K562 (cell line): ENCODE data around the gene LNPEP. TPM values are rescaled to one million over a fixed set of nuclear protein-coding genes. Genes with fewer than 3 reads are reported as not detected.

Experiments used
- ATAC-seq: fragments of 200-7000 bp; cut with Tn5 transposase; 3 replicates; pipeline ENCODE4 v1.9.1; 2020; ENCODE audit warnings: moderate library complexity
- BruUV-seq: library from RNA; stranded (reverse); fragments of 400-500 nt; replicated peaks from 2 replicates; lab custom pipeline; 2021; lab: Mats Ljungman, UMichigan
- CTCF ChIA-PET: fragments of 300-600 bp; formaldehyde crosslinking; extraction: SDS; loops from one replicate; lab custom pipeline; 2021; ENCODE audit warnings: low intra/inter-chr PET ratio; lab: Yijun Ruan, JAX
- POLR2A ChIA-PET: fragments of 300-600, 350-650 bp; sonication (Branson Sonifier 250); formaldehyde crosslinking; extraction: SDS; loops from one replicate; lab custom pipeline; 2021; ENCODE audit warnings: antibody characterized with exemption, inconsistent platforms; lab: Yijun Ruan, JAX
- DNase-seq, 4 experiments: peaks; one replicate each; pipeline versions ENCODE4 v3.0.0 to v3.0.0-alpha.2; 2011 to 2018; ENCODE audit warnings: low spot score in 3 of 4, mixed read lengths in 3 of 4; ENCODE audit errors: extremely low read depth in 1 of 4
- FAIRE-seq: peaks from 2 replicates; lab custom pipeline; 2011; peaks lifted over from hg19 to GRCh38; lab: Jason Lieb, UNC
- H2AFZ ChIP-seq: 2 replicates; pipeline ENCODE4 v1.6.0; 2011; ENCODE audit warnings: low read depth, low read length, control low read depth, inconsistent platforms
- H3K27ac ChIP-seq: fragments of 200-600 bp; 3 replicates; pipeline ENCODE4 v1.8.0; 2011; ENCODE audit warnings: low read depth, mild to moderate bottlenecking, control low read depth, inconsistent platforms, low read length, moderate library complexity, mixed read lengths; ENCODE audit errors: extremely low read depth
- H3K27me3 ChIP-seq, 2 experiments: fragments of 300-600 bp in 1 of 2; 2 replicates in 1 of 2; 3 replicates in 1 of 2; pipeline versions ENCODE4 v1.6.0 to v1.8.0; 2011; ENCODE audit warnings: inconsistent platforms in 2 of 2, low read length in 2 of 2, mild to moderate bottlenecking in 1 of 2, mixed read lengths in 1 of 2, moderate library complexity in 1 of 2; ENCODE audit not compliant: control insufficient read depth in 2 of 2, insufficient read depth in 2 of 2
- H3K36me3 ChIP-seq: fragments of 300-600 bp; 3 replicates; pipeline ENCODE4 v1.8.0; 2011; ENCODE audit warnings: mild to moderate bottlenecking, low read length, inconsistent platforms; ENCODE audit not compliant: control insufficient read depth, insufficient read depth
- H3K4me1 ChIP-seq, 2 experiments: fragments of 200-600 bp in 1 of 2; replicated peaks in 1 of 2; 2 replicates in 1 of 2; 3 replicates in 1 of 2; pipeline versions ENCODE4 v1.5.1 to v1.8.0; 2011; ENCODE audit warnings: inconsistent platforms in 2 of 2, low read length in 2 of 2, mild to moderate bottlenecking in 1 of 2, mixed read lengths in 1 of 2, moderate library complexity in 1 of 2; ENCODE audit not compliant: control insufficient read depth in 2 of 2, insufficient read depth in 2 of 2
- H3K4me2 ChIP-seq: 2 replicates; pipeline ENCODE4 v1.6.1; 2011; ENCODE audit warnings: low read length, control low read depth, inconsistent platforms, mixed read lengths; ENCODE audit not compliant: insufficient read depth
- H3K4me3 ChIP-seq: fragments of 200-600 bp; sonication (generic), shearing (Covaris generic); 2 replicates; pipeline ENCODE4 v1.5.1; 2016; ENCODE audit warnings: control low read depth, inconsistent platforms
- H3K79me2 ChIP-seq: fragments of 200-600 bp; 3 replicates; pipeline ENCODE4 v1.8.0; 2011; ENCODE audit warnings: low read length, inconsistent platforms; ENCODE audit not compliant: control insufficient read depth, insufficient read depth
- H3K9ac ChIP-seq, 2 experiments: 2 replicates each; pipeline versions ENCODE4 v1.6.0 to v1.6.1; 2011; ENCODE audit warnings: low read depth in 2 of 2, low read length in 2 of 2, control low read depth in 1 of 2, inconsistent platforms in 1 of 2, mild to moderate bottlenecking in 1 of 2, mixed read lengths in 1 of 2; ENCODE audit not compliant: insufficient read depth in 1 of 2
- H3K9me1 ChIP-seq: one replicate; pipeline ENCODE4 v1.6.0; 2011; ENCODE audit warnings: inconsistent platforms, mild to moderate bottlenecking, low read length, moderate library complexity; ENCODE audit not compliant: control insufficient read depth, insufficient read depth
- H3K9me3 ChIP-seq: replicated peaks from 2 replicates; pipeline ENCODE4 v1.5.1; 2011; ENCODE audit warnings: low read depth, low read length, inconsistent platforms; ENCODE audit not compliant: control insufficient read depth, insufficient read depth
- H4K20me1 ChIP-seq: replicated peaks from 2 replicates; pipeline ENCODE4 v1.6.1; 2011; ENCODE audit warnings: low read length, inconsistent platforms, mixed read lengths; ENCODE audit not compliant: control insufficient read depth, insufficient read depth
- FOXJ2 ChIP-seq: fragments of 200-800 bp; sonication (Bioruptor generic); IDR thresholded peaks from 2 replicates; pipeline ENCODE4 v1.6.1; 2016; ENCODE audit warnings: missing genetic modification characterization, missing compliant biosample characterization
- GATAD2A ChIP-seq: fragments of 450-650 bp; IDR thresholded peaks from 2 replicates; pipeline ENCODE4 v1.6.1; 2017
- HDGF ChIP-seq: fragments of 450-650 bp; IDR thresholded peaks from 2 replicates; pipeline ENCODE4 v1.6.1; 2016
- HLTF ChIP-seq: fragments of 450-650 bp; IDR thresholded peaks from 2 replicates; pipeline ENCODE4 v1.6.1; 2016
- HMG20B ChIP-seq: fragments of 250-450 bp; sonication (Bioruptor Pico); IDR thresholded peaks from 2 replicates; pipeline ENCODE4 v1.5.0; 2021; ENCODE audit warnings: mild to moderate bottlenecking
- IFI16 ChIP-seq: fragments of 250-450 bp; sonication (Bioruptor Pico); IDR thresholded peaks from 2 replicates; pipeline ENCODE4 v2.1.2; 2022; ENCODE audit warnings: mild to moderate bottlenecking, inconsistent platforms
- IRF1 ChIP-seq: sonication (generic); formaldehyde crosslinking; IDR thresholded peaks from 2 replicates; pipeline ENCODE4 v1.8.0; 2022; ENCODE audit warnings: missing genetic modification reagents, mild to moderate bottlenecking, borderline replicate concordance
- MED1 ChIP-seq: sonication (generic); formaldehyde crosslinking; IDR thresholded peaks from 2 replicates; pipeline ENCODE4 v1.8.1; 2023; ENCODE audit warnings: missing genetic modification reagents, borderline replicate concordance
- MTA1 ChIP-seq: fragments of 450-650 bp; IDR thresholded peaks from 2 replicates; pipeline ENCODE4 v1.6.1; 2017; ENCODE audit warnings: borderline replicate concordance
- NFATC3 ChIP-seq: fragments of 450-650 bp; IDR thresholded peaks from 2 replicates; pipeline ENCODE4 v1.6.1; 2017; ENCODE audit warnings: mild to moderate bottlenecking
- NFIX ChIP-seq: fragments of 250-450 bp; sonication (Bioruptor Pico); IDR thresholded peaks from 2 replicates; pipeline ENCODE4 v1.4.0; 2020; ENCODE audit warnings: low read depth, mild to moderate bottlenecking, moderate library complexity
- PHB2 ChIP-seq: fragments of 450-650 bp; IDR thresholded peaks from 2 replicates; pipeline ENCODE4 v1.6.1; 2017; ENCODE audit warnings: low read depth
- ZNF79 ChIP-seq: fragments of 250-450 bp; sonication (Bioruptor Pico); IDR thresholded peaks from 2 replicates; pipeline ENCODE4 v1.4.0; 2020; ENCODE audit warnings: low read depth, mild to moderate bottlenecking, moderate library complexity
- WGBS: fragments of 100-300 bp; shearing (Covaris generic); methylation state at CpG from one replicate; pipeline ENCODE4 v1.1.6; 2016; ENCODE audit warnings: low coverage, mixed read lengths; ENCODE audit not compliant: insufficient coverage; ENCODE audit errors: missing lambda C conversion rate; 5-methylcytosine and 5-hydroxymethylcytosine counted together
- in situ Hi-C: fragments of 300-500 bp; cut with MboI; formaldehyde crosslinking; loops from 4 replicates; pipeline ENCODE4 v1.15.0; 2018; ENCODE audit warnings: inconsistent platforms, mixed read lengths
- intact Hi-C: fragments of 100-400 bp; cut with micrococcal nuclease; formaldehyde crosslinking; loops from 2 replicates; pipeline ENCODE4 v1.14.2; 2022
- polyA plus RNA-seq, 8 experiments: library from polyadenylated mRNA; depleted of rRNA in 4 of 8; stranded (reverse) in 5 of 8; unstranded in 3 of 8; fragments of >200 nt; fragmentation: Nextera tagmentation in 2 of 8; fragmentation: Illumina TruSeq in 1 of 8; extraction: Ambion mirVana in 2 of 8; extraction: Trizol in 1 of 8; gene quantifications; 2 replicates each; pipeline versions ENCODE4 v1.2.1 to v1.2.3, GENCODE V29; 2011 to 2014; ENCODE audit warnings: inconsistent platforms in 1 of 8, missing spikeins in 1 of 8
- total RNA-seq, 7 experiments: library from RNA; depleted of rRNA in 6 of 7; stranded (reverse); fragments of >200 nt in 6 of 7; fragmentation: Illumina TruSeq in 2 of 7; extraction: Trizol in 2 of 7; gene quantifications; 2 replicates each; pipeline versions ENCODE4 v1.2.1 to v1.2.3, GENCODE V29; 2011 to 2021; ENCODE audit warnings: low replicate concordance in 1 of 7
- TF ChIP-seq, protein P1 (sequence below): IDR thresholded peaks from 2 replicates; pipeline ENCODE4 v1.6.1; 2012; ENCODE audit warnings: low read depth, low read length, improper control_type of control experiment, borderline replicate concordance
- TF ChIP-seq, protein P2 (sequence below): fragments of 450-650 bp; IDR thresholded peaks from 2 replicates; pipeline ENCODE4 v1.6.1; 2016
- TF ChIP-seq, protein P3 (sequence below), 2 experiments: IDR thresholded peaks in 1 of 2; conservative IDR thresholded peaks in 1 of 2; 2 replicates each; pipeline ENCODE4 v1.6.1; 2016; ENCODE audit warnings: low read depth in 2 of 2, mild to moderate bottlenecking in 1 of 2, missing compliant biosample characterization in 1 of 2, missing genetic modification characterization in 1 of 2, moderate library complexity in 1 of 2
- TF ChIP-seq, protein P4 (sequence below): sonication (generic); formaldehyde crosslinking; IDR thresholded peaks from 2 replicates; pipeline ENCODE4 v1.9.0; 2022; ENCODE audit warnings: mild to moderate bottlenecking, missing genetic modification reagents

Gene LNPEP
- total and polyA plus RNA-seq, 9 of the 15 experiments (the other 6 are each of a cell fraction or from before 2014, with no cell fraction given): 2.6 to 27.9 (median 11.2) TPM

DNA sequence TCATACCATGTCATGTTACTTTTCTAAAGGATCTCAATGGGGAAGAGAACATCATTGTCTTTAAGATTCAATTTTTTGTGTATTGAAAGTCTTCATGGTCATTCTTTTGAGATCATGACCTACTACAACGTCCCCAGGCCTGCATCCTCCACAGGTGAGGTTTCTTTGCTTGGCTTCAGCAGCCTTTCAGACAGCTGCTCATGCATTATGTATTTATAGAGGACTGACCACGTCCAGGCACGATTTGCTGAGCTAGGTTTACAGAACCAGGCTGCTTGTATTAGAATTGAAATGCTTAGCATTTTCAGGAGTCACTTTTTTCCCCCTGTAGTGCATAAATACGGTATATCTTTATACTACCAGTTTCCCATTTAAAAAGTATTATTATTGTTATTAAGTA, 136.1 kb downstream of the LNPEP start:
- no peak overlapping the region for H3K27ac ChIP-seq
- H3K4me3 ChIP-seq: no peak overlapping the region
- no peak overlapping the region for H2AFZ ChIP-seq
- no peaks in the 10 kb centered on the region for H3K9me3 ChIP-seq
- 22% methylated on average over 4 of the region's 4 CpGs for WGBS
- in situ Hi-C loops: no loop called here
- TF ChIP-seq IRF1 (CRISPR knock-in tag) (no peak), MED1 (no peak), GATAD2A (no peak), NFATC3 (no peak), FOXJ2 (no peak), NFIX (CRISPR knock-in tag) (no peak), MTA1 (no peak), PHB2 (no peak), HDGF (no peak), ZNF79 (no peak), IFI16 (CRISPR knock-in tag) (no peak), HMG20B (no peak), HLTF (no peak)
- TF ChIP-seq, protein P1, sequence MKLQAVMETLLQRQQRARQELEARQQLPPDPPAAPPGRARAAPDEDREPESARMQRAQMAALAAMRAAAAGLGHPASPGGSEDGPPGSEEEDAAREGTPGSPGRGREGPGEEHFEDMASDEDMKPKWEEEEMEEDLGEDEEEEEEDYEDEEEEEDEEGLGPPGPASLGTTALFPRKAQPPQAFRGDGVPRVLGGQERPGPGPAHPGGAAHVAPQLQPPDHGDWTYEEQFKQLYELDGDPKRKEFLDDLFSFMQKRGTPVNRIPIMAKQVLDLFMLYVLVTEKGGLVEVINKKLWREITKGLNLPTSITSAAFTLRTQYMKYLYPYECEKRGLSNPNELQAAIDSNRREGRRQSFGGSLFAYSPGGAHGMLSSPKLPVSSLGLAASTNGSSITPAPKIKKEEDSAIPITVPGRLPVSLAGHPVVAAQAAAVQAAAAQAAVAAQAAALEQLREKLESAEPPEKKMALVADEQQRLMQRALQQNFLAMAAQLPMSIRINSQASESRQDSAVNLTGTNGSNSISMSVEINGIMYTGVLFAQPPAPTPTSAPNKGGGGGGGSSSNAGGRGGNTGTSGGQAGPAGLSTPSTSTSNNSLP: no peak
- TF ChIP-seq, protein P2, sequence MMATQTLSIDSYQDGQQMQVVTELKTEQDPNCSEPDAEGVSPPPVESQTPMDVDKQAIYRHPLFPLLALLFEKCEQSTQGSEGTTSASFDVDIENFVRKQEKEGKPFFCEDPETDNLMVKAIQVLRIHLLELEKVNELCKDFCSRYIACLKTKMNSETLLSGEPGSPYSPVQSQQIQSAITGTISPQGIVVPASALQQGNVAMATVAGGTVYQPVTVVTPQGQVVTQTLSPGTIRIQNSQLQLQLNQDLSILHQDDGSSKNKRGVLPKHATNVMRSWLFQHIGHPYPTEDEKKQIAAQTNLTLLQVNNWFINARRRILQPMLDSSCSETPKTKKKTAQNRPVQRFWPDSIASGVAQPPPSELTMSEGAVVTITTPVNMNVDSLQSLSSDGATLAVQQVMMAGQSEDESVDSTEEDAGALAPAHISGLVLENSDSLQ: no peak
- TF ChIP-seq, protein P3, sequence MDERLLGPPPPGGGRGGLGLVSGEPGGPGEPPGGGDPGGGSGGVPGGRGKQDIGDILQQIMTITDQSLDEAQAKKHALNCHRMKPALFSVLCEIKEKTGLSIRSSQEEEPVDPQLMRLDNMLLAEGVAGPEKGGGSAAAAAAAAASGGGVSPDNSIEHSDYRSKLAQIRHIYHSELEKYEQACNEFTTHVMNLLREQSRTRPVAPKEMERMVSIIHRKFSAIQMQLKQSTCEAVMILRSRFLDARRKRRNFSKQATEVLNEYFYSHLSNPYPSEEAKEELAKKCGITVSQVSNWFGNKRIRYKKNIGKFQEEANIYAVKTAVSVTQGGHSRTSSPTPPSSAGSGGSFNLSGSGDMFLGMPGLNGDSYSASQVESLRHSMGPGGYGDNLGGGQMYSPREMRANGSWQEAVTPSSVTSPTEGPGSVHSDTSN (CRISPR knock-in tag; IDR thresholded peaks at IDR 0.05; ENCODE audit: low read depth): no peak
- TF ChIP-seq, protein P3 (tag; conservative IDR thresholded peaks at IDR 0.05; ENCODE audit: low read depth): no peak
- TF ChIP-seq, protein P4, sequence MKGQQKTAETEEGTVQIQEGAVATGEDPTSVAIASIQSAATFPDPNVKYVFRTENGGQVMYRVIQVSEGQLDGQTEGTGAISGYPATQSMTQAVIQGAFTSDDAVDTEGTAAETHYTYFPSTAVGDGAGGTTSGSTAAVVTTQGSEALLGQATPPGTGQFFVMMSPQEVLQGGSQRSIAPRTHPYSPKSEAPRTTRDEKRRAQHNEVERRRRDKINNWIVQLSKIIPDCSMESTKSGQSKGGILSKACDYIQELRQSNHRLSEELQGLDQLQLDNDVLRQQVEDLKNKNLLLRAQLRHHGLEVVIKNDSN (CRISPR knock-in tag): no peak
- DNase-seq (no peak), FAIRE-seq (no peak), ATAC-seq (no peak)
- no peaks in the 10 kb centered on the region for H3K36me3 ChIP-seq
- H3K79me2 ChIP-seq: no peaks in the 10 kb centered on the region
- H3K9me1 ChIP-seq: no peaks in the 10 kb centered on the region
- no peak overlapping the region for H3K4me2 ChIP-seq
- ChIA-PET CTCF (no interaction called here), POLR2A (no interaction called here)
- peaks cover 0 to 3% of the 10 kb centered on the region in 2 experiments; a peak in 1 of 5 replicates for H3K4me1 ChIP-seq
- BruUV-seq: no TSS peak
- H3K27me3 ChIP-seq: no peaks in the 10 kb centered on the region; a peak in 1 of 5 replicates
- no peaks in the 10 kb centered on the region for H4K20me1 ChIP-seq
- intact Hi-C loops: no loop called here
- H3K9ac ChIP-seq: no peak overlapping the region
